Measurements from ENCODE around the gene TMEM169. TPM values are rescaled to one million over a fixed set of nuclear protein-coding genes. Genes with fewer than 3 reads are reported as not detected.

TMEM169 gene
- total and polyA plus RNA-seq, 2 of the 13 experiments (the other 11 are each of a cell fraction or from before 2014, with no cell fraction given) = 1.5 to 4.5 TPM

- no peak for TF ChIP-seq MATR3 (CRISPR knock-in tag; IDR thresholded peaks at IDR 0.05)
- no peak for TF ChIP-seq EEA1 (CRISPR knock-in tag; IDR thresholded peaks at IDR 0.05; ENCODE audit: borderline replicate concordance)
- TF ChIP-seq ZNF674 (CRISPR knock-in tag; IDR thresholded peaks at IDR 0.05; ENCODE audit: low read depth) = no peak
- TF ChIP-seq E2F5 (CRISPR knock-in tag; conservative IDR thresholded peaks at IDR 0.05) = no peak
- TF ChIP-seq ZNF576 (CRISPR knock-in tag; IDR thresholded peaks at IDR 0.05) = no peak
- TF ChIP-seq ZMYM3 (CRISPR knock-in tag; IDR thresholded peaks at IDR 0.05) = no peak
- no peak for TF ChIP-seq DPF2 (CRISPR knock-in tag; IDR thresholded peaks at IDR 0.05; ENCODE audit: borderline replicate concordance, low read depth)
- no peak for TF ChIP-seq ZNF792 (CRISPR knock-in tag; IDR thresholded peaks at IDR 0.05)
- TF ChIP-seq FOXC1 (CRISPR knock-in tag; IDR thresholded peaks at IDR 0.05; ENCODE audit: borderline replicate concordance) = 0 out of 2 replicates have a peak, but pooled peaks have one; percentile 30
- TF ChIP-seq HIC2 (CRISPR knock-in tag; IDR thresholded peaks at IDR 0.05; ENCODE audit: low read depth) = no peak
- no peak for TF ChIP-seq ONECUT2 (CRISPR knock-in tag; IDR thresholded peaks at IDR 0.05)
- TF ChIP-seq HNRNPUL1 (IDR thresholded peaks at IDR 0.05; ENCODE audit: low read depth, low read length) = no peak
- no peak for TF ChIP-seq ZNF263 (CRISPR knock-in tag; IDR thresholded peaks at IDR 0.05)
- 0 out of 2 replicates have a peak, but pooled peaks have one; percentile 1 for TF ChIP-seq CEBPG (CRISPR knock-in tag; IDR thresholded peaks at IDR 0.05)
- no peak for TF ChIP-seq SRSF9 (IDR thresholded peaks at IDR 0.05; ENCODE audit: borderline replicate concordance, insufficient read depth, low read depth, low read length, poor library complexity, severe bottlenecking)
- TF ChIP-seq ZBTB42 (CRISPR knock-in tag; IDR thresholded peaks at IDR 0.05) = no peak
- TF ChIP-seq HMGXB4 (CRISPR knock-in tag; IDR thresholded peaks at IDR 0.05; ENCODE audit: borderline replicate concordance in 1 of 2, low read depth in 1 of 2) = no peak
- TF ChIP-seq ZFP91 (CRISPR knock-in tag; IDR thresholded peaks at IDR 0.05; ENCODE audit: borderline replicate concordance) = peak; percentile 63; the same call in 1 of the 2 replicates
- no peak for TF ChIP-seq RBAK (CRISPR knock-in tag; IDR thresholded peaks at IDR 0.05)
- TF ChIP-seq CBX1 (IDR thresholded peaks at IDR 0.05; ENCODE audit: low read depth) = no peak
Observed at GRCh38 chr2:216082117-216082711, 495 bp downstream of the TMEM169 start (continued).
